ENCODE measurements around the gene DNASE1L2. TPM values are rescaled to one million over a fixed set of nuclear protein-coding genes. Genes with fewer than 3 reads are reported as not detected.

Gene DNASE1L2
- total RNA-seq, 4 donors from 2014 or later: 0.34 to 0.82 TPM; not detected in 2

DNA sequence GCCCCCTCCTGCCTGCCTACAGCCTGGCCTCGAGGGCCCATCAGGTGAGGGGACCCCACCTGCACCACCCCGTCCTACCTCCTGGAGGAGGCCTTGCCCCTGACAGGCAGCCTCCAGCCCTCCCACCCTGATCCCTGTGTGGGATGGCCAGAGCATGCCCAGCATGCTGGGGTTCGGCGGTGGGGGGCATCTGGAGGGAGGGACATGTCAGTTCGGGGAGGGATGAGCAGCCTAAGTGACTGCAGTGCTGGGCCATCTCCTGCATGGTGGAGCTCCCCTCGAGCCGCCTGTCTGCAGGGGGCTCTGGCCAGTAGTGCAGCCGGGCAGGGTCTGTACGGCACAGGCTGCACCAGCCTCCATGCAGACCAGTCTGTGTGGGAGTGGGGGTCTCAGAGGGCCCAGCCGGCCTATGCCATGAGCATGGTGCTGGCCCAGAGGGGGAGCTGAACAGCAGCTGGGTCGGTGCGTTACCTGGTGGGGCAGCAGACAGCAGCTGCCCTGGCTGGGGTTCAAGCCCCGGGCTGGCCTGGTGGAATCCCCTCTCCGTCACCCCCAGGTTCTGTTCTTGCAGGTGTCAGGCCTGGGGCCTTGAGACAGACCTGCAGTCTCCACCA, 35.7 kb downstream of the DNASE1L2 start:
- TF ChIP-seq CTCF (IDR thresholded peaks at IDR 0.05; ENCODE audit: low read depth): no peak

GRCh38 chr16:2273484-2273883, 37.2 kb downstream of the DNASE1L2 start:
- TF ChIP-seq CTCF (IDR thresholded peaks at IDR 0.05; ENCODE audit: low read depth): no peak

DNA sequence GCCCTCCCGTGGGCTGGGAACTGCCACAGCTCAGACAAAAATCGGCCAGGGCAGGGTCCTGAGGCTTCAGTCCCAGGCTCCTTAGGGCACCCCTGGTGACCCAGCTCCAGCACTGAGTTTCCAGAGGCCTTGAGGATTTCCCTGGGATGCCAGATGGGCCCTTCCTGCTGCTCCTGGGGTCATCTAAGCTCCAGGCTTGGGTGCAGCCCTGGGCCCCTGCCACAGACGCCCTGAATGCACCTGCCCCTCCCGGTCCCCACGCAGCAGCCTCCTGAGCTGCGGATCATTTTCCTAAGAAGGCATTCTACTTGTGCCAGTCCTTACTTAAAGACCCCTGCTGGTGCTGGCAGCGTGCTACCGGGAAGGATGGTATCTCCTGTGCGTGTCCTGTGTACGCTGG, 37.7 kb downstream of the DNASE1L2 start:
- TF ChIP-seq CTCF (IDR thresholded peaks at IDR 0.05; ENCODE audit: low read depth): no peak

- TF ChIP-seq CTCF (IDR thresholded peaks at IDR 0.05; ENCODE audit: low read depth): no peak
Measured at GRCh38 chr16:2275476-2276367, 39.5 kb downstream of the DNASE1L2 start.

DNA sequence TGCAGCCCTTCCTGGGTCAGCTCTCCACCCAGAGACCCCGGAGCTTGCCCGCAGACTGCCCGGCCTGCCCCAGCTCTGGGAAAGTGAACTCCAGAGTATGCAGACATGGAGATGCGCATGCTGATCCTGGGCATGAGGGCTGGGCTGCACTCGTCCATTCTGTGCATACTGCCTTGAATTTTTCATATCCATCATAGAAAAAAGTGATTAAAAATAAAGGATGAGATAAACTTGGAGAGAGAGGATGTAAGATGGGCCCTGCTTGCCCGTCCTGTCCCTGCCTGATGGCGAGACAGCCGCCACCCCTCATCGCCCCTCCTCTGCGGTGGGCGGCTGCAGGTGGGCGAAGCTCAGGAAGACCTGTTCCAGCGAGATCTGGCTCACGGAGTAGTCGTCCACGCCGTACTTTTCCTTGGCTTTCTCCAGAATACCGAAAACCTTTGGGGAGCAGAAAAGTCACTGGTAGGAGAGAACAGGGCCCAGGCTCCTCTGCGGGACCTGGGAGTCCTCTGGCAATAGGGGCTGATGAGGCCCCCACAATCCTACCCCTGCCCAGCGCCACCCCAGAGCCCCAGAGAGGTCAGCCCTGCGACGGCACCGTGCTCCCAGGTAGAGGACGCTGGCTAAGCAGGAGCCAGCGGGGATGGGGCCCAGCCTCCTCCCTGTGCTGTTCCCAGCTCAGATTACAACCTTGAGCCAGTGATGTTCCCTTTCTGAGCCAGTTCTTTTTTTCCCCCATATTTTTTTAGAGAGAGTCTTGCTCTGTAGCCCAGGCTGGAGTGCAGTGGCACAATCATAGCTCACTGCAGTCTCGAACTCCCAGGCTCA, 40.3 kb downstream of the DNASE1L2 start:
- no peak for TF ChIP-seq CTCF (IDR thresholded peaks at IDR 0.05; ENCODE audit: low read depth)

- TF ChIP-seq CTCF (IDR thresholded peaks at IDR 0.05; ENCODE audit: low read depth): no peak
Measured at GRCh38 chr16:2277466-2278271, 41.4 kb downstream of the DNASE1L2 start.

All from subcutaneous adipose tissue (tissue), 4 donors.